Measurements from ENCODE around the gene OR51E1.

The OR51E1 gene

GRCh38 chr11:4643682-4644081 lies at the start of gene OR51E1:
Gene OR51E1, plus strand, starts transcription at chr11:4643982. Its CDS starts 8,545 bp downstream, at chr11:4652527.
- Histone ChIP-seq H3K79me2 (ENCODE audit: insufficient read depth, low read length) (no peaks in the 10 kb centered on the region), H3K4me2 (ENCODE audit: low read depth, low read length, poor library complexity, severe bottlenecking) (no peak within 1 kb of the TSS), H3K27ac (ENCODE audit: low read depth, low read length) (no peak within 1 kb of the TSS), H3F3A (ENCODE audit: insufficient read depth) (no peaks in the 10 kb centered on the region), H2AFZ (ENCODE audit: low read depth, low read length, severe bottlenecking) (no peak within 1 kb of the TSS), H4K20me1 (ENCODE audit: low read depth, low read length) (no peaks in the 10 kb centered on the region), H3K27me3 (ENCODE audit: low read length) (no peaks in the 10 kb centered on the region), H3K4me3 (ENCODE audit: insufficient read depth, low read length, poor library complexity, severe bottlenecking) (no peak within 1 kb of the TSS), H3K36me3 (ENCODE audit: low read length) (no peaks in the 10 kb centered on the region), H3K9me2 (replicated peaks; ENCODE audit: insufficient read depth, low read length) (no peaks in the 10 kb centered on the region), H3K9me3 (ENCODE audit: insufficient read depth, low read length) (no peaks in the 10 kb centered on the region), H3K9ac (ENCODE audit: low read length) (no peak within 1 kb of the TSS)
- TF ChIP-seq CTCF (IDR thresholded peaks at IDR 0.05; ENCODE audit: insufficient read depth, low read length, poor library complexity, severe bottlenecking) (no peak), EZH2phosphoT487 (conservative IDR thresholded peaks at IDR 0.05; ENCODE audit: low read length) (no peak)

GRCh38 chr11:4605057-4605456 lies 38.7 kb upstream of the OR51E1 start:
- Histone ChIP-seq H3K4me2 (ENCODE audit: low read depth, low read length, poor library complexity, severe bottlenecking) (no peak overlapping the region), H4K20me1 (ENCODE audit: low read depth, low read length) (no peaks in the 10 kb centered on the region), H2AFZ (ENCODE audit: low read depth, low read length, severe bottlenecking) (no peak overlapping the region), H3K9me2 (replicated peaks; ENCODE audit: insufficient read depth, low read length) (no peaks in the 10 kb centered on the region), H3F3A (ENCODE audit: insufficient read depth) (no peaks in the 10 kb centered on the region), H3K9ac (ENCODE audit: low read length) (no peak overlapping the region), H3K36me3 (ENCODE audit: low read length) (no peaks in the 10 kb centered on the region), H3K4me3 (ENCODE audit: insufficient read depth, low read length, poor library complexity, severe bottlenecking) (no peak overlapping the region), H3K27ac (ENCODE audit: low read depth, low read length) (no peak overlapping the region), H3K79me2 (ENCODE audit: insufficient read depth, low read length) (peaks cover 21% of the 10 kb centered on the region; the same call in 1 of the 2 replicates), H3K9me3 (ENCODE audit: insufficient read depth, low read length) (no peaks in the 10 kb centered on the region), H3K27me3 (ENCODE audit: low read length) (no peaks in the 10 kb centered on the region)
- TF ChIP-seq CTCF (IDR thresholded peaks at IDR 0.05; ENCODE audit: insufficient read depth, low read length, poor library complexity, severe bottlenecking) (no peak), EZH2phosphoT487 (conservative IDR thresholded peaks at IDR 0.05; ENCODE audit: low read length) (no peak)

- no peak for TF ChIP-seq EZH2phosphoT487 (conservative IDR thresholded peaks at IDR 0.05; ENCODE audit: low read length)
- TF ChIP-seq CTCF (IDR thresholded peaks at IDR 0.05; ENCODE audit: insufficient read depth, low read length, poor library complexity, severe bottlenecking), result no peak
- Histone ChIP-seq H3K27me3 (ENCODE audit: low read length) (no peaks in the 10 kb centered on the region), H3K9me2 (replicated peaks; ENCODE audit: insufficient read depth, low read length) (no peaks in the 10 kb centered on the region), H3K9ac (ENCODE audit: low read length) (no peak overlapping the region; the same call in 1 of the 2 replicates), H3K79me2 (ENCODE audit: insufficient read depth, low read length) (peaks cover 21% of the 10 kb centered on the region; the same call in 1 of the 2 replicates), H3K9me3 (ENCODE audit: insufficient read depth, low read length) (no peaks in the 10 kb centered on the region), H3F3A (ENCODE audit: insufficient read depth) (no peaks in the 10 kb centered on the region), H3K36me3 (ENCODE audit: low read length) (no peaks in the 10 kb centered on the region), H3K4me3 (ENCODE audit: insufficient read depth, low read length, poor library complexity, severe bottlenecking) (peak overlapping the region; percentile 65), H2AFZ (ENCODE audit: low read depth, low read length, severe bottlenecking) (no peak overlapping the region), H3K4me2 (ENCODE audit: low read depth, low read length, poor library complexity, severe bottlenecking) (peak overlapping the region; percentile 94), H4K20me1 (ENCODE audit: low read depth, low read length) (no peaks in the 10 kb centered on the region), H3K27ac (ENCODE audit: low read depth, low read length) (no peak overlapping the region)
Observed at GRCh38 chr11:4606231-4607015, 37.4 kb upstream of the OR51E1 start.
